ENCODE data around the gene PGK1.
"Not testable (repeated sequence)": the region's sequence is repeated elsewhere in the genome, so short reads cannot be mapped to it uniquely, and the experiment has no call there.

Gene PGK1

DNA sequence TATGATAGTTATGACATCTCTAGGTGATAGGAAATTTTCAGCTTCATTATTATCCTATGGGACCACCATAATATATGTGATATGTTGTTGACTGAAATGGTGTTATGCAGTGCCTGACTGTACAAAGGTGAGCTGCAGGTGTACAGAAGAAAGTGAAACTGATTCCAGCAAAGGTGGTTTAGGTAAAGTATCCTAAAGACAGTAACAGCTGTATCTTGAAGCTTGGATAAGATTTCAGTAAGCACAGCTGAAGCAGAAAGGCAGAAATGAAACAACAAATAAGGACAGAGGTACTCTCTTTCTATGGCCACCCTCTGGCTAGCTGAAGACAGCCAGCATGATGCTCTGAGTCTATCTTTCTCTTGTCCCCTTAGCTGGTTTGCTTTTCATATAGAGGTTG lies 30.0 kb upstream of the PGK1 start:
- H3K4me3 ChIP-seq (ENCODE audit: low read depth, low read length): no peak overlapping the region
- TF ChIP-seq, protein P1, sequence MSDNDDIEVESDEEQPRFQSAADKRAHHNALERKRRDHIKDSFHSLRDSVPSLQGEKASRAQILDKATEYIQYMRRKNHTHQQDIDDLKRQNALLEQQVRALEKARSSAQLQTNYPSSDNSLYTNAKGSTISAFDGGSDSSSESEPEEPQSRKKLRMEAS (IDR thresholded peaks at IDR 0.05; ENCODE audit: low read depth, low read length): no peak
- TF ChIP-seq MYC (IDR thresholded peaks at IDR 0.05; ENCODE audit: low read depth, low read length) (no peak), POLR2A (IDR thresholded peaks at IDR 0.05; ENCODE audit: extremely low read depth, insufficient read length) (no peak)
- TF ChIP-seq, protein P2, sequence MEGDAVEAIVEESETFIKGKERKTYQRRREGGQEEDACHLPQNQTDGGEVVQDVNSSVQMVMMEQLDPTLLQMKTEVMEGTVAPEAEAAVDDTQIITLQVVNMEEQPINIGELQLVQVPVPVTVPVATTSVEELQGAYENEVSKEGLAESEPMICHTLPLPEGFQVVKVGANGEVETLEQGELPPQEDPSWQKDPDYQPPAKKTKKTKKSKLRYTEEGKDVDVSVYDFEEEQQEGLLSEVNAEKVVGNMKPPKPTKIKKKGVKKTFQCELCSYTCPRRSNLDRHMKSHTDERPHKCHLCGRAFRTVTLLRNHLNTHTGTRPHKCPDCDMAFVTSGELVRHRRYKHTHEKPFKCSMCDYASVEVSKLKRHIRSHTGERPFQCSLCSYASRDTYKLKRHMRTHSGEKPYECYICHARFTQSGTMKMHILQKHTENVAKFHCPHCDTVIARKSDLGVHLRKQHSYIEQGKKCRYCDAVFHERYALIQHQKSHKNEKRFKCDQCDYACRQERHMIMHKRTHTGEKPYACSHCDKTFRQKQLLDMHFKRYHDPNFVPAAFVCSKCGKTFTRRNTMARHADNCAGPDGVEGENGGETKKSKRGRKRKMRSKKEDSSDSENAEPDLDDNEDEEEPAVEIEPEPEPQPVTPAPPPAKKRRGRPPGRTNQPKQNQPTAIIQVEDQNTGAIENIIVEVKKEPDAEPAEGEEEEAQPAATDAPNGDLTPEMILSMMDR (IDR thresholded peaks at IDR 0.05; ENCODE audit: low read depth, low read length): no peak
- DNase-seq (ENCODE audit: low read depth): no peak

DNA sequence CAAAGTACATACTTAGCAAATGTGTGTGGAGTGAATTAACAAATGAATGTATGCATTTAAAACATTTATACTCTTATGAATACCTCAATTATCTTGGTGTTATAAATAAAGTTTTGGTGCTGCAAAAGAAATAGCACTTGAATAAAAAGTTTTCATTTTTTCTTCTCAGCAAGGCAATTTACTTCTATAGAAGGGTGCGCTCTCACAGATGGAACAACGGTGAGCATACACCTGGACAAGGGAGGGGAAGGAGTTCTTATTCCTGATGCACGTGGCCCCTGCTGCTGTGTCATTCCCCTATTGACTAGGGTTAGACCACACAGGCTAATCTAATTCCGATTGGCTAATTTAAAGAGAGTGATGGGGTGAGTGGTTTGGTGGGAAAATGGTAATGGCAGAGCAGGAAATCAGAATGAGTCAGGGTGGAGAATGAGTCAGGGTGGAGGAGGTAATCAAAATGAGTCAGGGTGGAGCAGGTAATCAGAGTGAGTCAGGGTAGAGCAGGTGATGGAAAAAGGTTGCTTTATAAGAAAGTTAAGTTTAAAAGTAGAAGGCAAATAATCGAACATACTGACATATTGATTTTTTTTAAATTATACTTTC lies 28.2 kb upstream of the PGK1 start:
- no peak for DNase-seq (ENCODE audit: low read depth)
- TF ChIP-seq MYC (IDR thresholded peaks at IDR 0.05; ENCODE audit: low read depth, low read length): no peak
- H3K4me3 ChIP-seq (ENCODE audit: low read depth, low read length): no peak overlapping the region

DNA sequence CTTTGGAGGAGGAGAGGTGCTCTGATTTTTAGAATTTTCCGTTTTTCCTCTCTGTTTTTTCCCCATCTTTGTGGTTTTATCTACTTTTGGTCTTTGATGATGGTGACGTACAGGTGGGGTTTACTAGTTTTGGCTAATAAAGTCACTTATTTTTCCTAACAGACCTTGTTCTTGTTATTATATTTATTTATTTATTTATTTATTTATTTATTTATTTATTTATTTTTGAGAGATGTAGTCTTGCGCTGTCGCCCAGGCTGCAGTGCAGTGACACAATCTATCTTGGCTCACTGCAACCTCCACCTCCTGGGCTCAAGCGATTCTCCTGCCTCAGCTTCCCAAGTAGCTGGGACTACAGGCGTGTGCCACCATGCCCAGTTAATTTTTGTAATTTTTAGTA lies 22.6 kb upstream of the PGK1 start:
- not testable (repeated sequence) for DNase-seq (ENCODE audit: low read depth)

DNA sequence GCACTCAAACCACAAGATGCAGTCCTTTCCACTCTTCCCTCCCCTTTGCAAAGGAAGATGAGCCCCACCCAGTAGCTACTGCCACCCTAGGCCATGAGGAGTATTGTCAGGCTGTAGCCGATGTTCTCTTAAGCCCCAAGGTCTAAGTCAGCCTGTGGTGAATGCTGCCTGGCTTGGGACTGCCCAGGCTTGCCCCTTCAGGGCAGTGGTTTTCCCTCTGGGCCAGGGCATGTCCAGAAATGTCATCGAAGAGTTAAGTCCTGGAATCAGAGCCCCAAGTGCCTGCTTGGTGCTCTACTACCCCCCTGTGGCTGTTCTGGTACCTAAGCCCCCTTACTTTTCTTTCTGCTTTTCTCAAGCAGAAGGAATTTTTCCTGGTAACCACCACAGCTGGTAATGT lies 11.8 kb upstream of the PGK1 start:
- TF ChIP-seq, protein P1 (IDR thresholded peaks at IDR 0.05; ENCODE audit: low read depth, low read length): no peak
- TF ChIP-seq, protein P2 (IDR thresholded peaks at IDR 0.05; ENCODE audit: low read depth, low read length): peak; percentile 3
- no peak for TF ChIP-seq MYC (IDR thresholded peaks at IDR 0.05; ENCODE audit: low read depth, low read length)

More for the DNA sequence above, 22.6 kb upstream of the PGK1 start:
- not testable (repeated sequence) for H3K4me3 ChIP-seq (ENCODE audit: low read depth, low read length)

DNA sequence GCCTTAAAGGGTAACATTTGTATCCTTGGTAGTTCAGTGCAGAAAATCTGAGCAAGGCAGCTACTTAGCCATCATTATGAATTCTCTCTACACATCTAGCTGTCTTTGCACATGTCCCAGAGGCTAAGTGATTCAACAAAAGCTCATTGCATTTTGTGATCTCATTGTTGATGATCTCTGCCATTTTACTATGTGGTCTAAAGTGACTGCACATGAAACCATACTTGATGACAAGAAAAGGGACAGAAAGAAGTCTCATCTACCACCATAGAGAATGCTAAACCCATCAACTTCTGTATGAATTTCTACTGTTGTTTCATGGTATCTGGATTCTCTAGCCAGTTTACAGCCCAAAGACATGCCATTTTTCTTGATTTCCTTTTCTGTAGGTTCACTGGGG lies 5.9 kb upstream of the PGK1 start:
- no peak overlapping the region for H3K4me3 ChIP-seq (ENCODE audit: low read depth, low read length)
- no peak for TF ChIP-seq POLR2A (IDR thresholded peaks at IDR 0.05; ENCODE audit: extremely low read depth, insufficient read length)
- TF ChIP-seq, protein P1 (IDR thresholded peaks at IDR 0.05; ENCODE audit: low read depth, low read length): no peak
- DNase-seq (ENCODE audit: low read depth): no peak

More for the DNA sequence above, 11.8 kb upstream of the PGK1 start:
- H3K4me3 ChIP-seq (ENCODE audit: low read depth, low read length): no peak overlapping the region
- DNase-seq (ENCODE audit: low read depth): no peak

DNA sequence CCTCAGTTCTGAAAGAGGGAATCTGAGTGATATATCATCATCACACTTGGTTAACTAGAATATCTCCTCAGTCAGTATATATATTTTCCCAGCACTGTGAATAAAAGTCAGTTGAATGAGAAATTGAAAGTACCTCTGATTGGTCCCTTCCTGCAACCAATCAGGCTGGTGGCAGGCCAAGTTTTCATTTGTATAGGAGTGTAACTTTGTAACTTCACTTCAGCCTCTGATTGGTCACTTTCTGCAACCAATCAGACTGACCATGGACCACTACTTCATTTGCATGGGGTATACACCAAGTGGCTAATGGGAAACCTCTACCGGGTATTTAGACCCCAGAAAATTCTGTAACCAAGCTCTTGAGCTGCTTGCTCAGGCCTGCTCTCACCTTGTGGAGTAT lies 2.0 kb upstream of the PGK1 start:
- DNase-seq (ENCODE audit: low read depth): no peak
- TF ChIP-seq, protein P2 (IDR thresholded peaks at IDR 0.05; ENCODE audit: low read depth, low read length): no peak
- TF ChIP-seq POLR2A (IDR thresholded peaks at IDR 0.05; ENCODE audit: extremely low read depth, insufficient read length) (no peak), MYC (IDR thresholded peaks at IDR 0.05; ENCODE audit: low read depth, low read length) (no peak)
- TF ChIP-seq, protein P1 (IDR thresholded peaks at IDR 0.05; ENCODE audit: low read depth, low read length): no peak
- H3K4me3 ChIP-seq (ENCODE audit: low read depth, low read length): no peak overlapping the region

DNA sequence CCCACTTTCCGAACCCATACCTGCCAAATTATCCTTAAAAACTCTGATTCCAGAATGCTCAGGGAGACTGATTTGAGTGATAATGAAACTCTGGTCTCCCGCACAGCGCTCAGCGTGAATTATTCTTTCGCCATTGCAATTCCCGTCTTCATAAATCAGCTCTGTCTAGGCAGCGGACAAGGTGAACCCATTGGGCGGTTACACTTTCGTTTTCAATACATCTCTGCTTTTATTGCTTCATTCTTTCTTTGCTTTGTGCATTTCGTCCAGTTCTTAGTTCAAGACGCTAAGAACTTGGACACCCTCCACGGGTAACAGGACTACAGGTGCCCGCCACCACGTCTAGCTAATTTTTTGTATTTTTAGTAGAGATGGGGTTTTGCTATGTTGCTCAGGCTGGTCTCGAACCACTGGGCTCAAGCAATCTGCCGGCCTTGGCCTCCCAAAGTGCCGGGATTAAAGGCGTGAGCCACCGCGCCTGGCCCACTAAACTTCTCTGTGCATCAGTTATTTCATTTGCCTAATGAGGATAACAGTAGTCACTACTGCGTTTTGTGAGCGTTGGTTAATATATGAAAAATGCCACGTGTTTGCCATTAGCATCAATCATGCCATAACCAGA lies 936 bp upstream of the PGK1 start:
- no peak for DNase-seq (ENCODE audit: low read depth)
- TF ChIP-seq POLR2A (IDR thresholded peaks at IDR 0.05; ENCODE audit: extremely low read depth, insufficient read length) (no peak), MYC (IDR thresholded peaks at IDR 0.05; ENCODE audit: low read depth, low read length) (no peak)
- TF ChIP-seq, protein P2 (IDR thresholded peaks at IDR 0.05; ENCODE audit: low read depth, low read length): no peak
- TF ChIP-seq, protein P1 (IDR thresholded peaks at IDR 0.05; ENCODE audit: low read depth, low read length): no peak
- H3K4me3 ChIP-seq (ENCODE audit: low read depth, low read length): peak overlapping the region; percentile 49
